ENCODE results near the gene SGSH.
"Not testable (repeated sequence)": the region's sequence is repeated elsewhere in the genome, so short reads cannot be mapped to it uniquely, and the experiment has no call there.

DNA sequence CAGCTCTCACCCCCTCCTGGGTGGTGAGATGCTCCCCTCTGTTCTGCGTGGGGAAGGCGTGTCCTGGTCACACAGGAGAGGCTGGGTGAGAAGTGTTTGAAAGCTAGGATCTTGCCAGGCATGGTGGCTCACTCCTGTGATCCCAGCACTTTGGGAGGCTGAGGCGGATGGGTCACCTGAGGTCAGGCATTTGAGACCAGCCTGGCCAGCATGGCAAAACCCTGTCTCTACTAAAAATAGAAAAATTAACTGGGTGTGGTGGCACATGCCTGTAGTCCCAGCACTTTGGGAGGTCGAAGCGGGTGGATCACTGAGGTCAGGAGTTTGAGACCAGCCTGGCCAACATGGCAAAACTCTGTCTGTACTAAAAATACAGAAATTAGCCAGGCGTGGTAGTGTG, 24.3 kb upstream of the SGSH start:
- TF ChIP-seq CTCF (IDR thresholded peaks at IDR 0.05; ENCODE audit: poor library complexity); EZH2 (IDR thresholded peaks at IDR 0.05; ENCODE audit: borderline replicate concordance): not testable (repeated sequence)

Data from hepatocyte (in vitro differentiated cells).